Kasumi-1 (cell line): Measurements from ENCODE around the gene VIPR2.
"Not testable (repeated sequence)": the region's sequence is repeated elsewhere in the genome, so short reads cannot be mapped to it uniquely, and the experiment has no call there.

Source experiments
- DNase-seq, 2 experiments: peaks; one replicate each; lab custom pipeline; 2025; lab: John Stamatoyannopoulos, UW

The VIPR2 gene

DNA sequence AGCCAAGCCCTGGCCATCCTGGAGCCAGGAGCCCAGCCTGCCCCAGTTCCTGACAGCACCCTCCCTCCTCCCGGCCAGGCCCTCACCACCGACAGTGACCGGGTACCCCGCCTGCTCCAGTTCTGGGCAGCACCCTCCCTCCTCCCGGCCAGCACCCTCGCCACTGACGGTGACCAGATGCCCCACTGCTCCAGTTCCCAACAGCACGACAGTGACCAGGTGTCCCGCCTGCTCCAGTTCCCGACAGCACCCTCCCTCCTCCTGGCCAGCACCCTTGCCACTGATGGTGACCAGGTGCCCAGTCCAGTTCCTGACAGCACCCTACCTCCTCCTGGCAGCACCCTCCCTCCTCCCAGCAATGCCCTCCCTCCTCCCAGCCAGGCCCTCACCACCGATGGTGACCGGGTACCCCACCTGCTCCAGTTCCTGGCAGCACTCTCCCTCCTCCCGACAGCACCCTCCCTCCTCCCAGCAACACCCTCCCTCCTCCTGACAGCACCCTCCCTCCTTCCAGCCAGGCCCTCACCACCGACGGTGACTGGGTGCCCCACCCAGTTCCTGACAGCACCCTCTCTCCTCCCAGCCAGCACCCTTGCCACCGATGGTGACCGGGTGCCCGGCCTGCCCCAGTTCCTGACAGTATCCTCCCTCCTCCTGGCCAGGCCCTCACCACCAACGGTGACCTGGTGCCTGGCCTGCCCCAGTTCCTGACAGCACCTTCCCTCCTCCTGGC lies 40.3 kb downstream of the VIPR2 start:
- DNase-seq = no peak

DNA sequence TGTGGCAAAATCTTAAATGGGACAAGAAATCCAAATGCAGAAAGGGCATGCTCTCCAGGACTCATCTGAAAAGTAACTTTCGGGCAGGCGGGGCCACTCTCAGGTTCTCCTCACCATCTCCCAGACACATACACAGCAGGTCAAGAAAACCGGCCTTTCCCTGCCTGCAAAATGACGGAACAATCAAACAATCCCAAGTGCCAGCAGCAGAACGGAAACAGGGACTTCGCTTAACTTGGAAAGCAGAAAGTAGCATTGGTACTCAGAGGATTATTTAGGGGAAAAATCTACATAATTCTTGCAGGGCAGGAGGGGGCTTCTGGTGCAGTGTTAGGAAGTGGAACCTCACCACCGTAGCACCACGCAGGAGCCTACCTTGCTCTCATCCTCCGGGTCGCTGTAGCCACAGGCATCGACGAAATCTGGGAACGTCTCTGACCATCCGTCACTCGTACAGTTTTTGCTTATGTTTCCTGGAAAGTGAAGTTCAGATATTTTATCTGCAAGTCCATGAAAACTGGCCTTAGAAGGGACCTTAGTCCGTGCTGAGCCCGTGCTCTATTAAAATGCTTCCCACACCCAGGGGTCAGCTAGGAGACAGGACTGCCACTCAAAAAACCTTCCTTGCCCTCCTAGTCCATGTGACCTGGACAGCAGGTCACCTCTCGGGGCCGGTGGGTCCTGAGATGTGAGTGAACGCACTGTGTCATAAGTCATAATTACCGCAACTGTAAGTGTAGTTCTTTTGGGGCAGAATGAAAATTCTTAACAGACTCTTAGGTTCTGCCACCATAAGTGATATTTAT lies 41.1 kb downstream of the VIPR2 start:
- no peak for DNase-seq

DNA sequence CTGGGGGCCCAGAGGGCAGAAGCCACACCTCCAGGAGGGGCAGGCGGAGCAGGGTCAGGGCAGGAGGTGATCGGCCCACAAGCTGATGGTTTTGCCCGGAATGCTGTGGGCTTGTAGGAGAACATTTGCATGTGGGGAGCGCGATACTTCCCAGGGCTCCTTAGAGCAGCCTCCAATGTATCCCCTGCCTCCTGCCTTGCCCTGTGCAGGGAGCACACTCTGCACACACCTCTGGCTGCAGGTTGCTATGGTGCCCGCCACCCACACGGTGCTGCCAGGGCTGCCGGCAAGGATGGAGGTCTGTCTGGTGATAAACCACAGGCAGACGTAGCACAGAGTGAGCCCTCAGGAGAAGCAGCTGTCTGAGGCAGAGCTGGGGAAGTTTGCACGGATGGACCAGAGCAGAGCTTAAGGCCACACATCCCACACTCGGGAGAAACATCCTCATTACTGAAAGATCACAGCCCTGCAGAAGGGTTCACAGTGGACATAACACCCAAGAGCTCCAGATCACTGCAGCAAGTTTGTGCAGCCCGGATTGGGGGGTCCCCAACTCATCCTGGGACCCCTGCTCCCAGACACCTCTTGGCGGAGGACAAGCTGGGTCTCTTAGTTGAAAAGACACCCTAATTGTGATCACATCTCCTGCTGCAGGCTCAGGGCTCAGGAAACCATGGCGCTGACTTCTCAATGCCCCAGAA lies 41.8 kb downstream of the VIPR2 start:
- no peak for DNase-seq

DNA sequence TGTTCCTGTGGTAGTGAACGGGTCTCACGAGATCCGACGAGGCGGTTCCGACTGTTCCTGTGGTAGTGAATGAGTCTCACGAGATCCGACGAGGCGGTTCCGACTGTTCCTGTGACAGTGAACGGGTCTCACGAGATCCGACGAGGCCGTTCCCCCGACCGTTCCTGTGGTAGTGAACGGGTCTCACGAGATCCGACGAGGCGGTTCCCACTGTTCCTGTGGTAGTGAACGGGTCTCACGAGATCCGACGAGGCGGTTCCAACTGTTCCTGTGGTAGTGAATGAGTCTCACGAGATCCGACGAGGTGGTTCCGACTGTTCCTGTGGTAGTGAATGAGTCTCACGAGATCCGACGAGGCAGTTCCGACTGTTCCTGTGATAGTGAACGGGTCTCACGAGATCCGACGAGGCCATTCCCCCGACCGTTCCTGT lies 43.0 kb downstream of the VIPR2 start:
- DNase-seq = not testable (repeated sequence)

DNA sequence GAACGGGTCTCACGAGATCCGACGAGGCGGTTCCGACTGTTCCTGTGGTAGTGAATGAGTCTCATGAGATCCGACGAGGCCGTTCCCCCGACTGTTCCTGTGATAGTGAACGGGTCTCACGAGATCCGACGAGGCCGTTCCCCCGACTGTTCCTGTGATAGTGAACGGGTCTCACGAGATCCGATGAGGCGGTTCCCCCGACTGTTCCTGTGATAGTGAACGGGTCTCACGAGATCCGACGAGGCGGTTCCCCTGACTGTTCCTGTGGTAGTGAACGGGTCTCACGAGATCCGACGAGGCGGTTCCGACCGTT lies 43.6 kb downstream of the VIPR2 start:
- not testable (repeated sequence) for DNase-seq

DNA sequence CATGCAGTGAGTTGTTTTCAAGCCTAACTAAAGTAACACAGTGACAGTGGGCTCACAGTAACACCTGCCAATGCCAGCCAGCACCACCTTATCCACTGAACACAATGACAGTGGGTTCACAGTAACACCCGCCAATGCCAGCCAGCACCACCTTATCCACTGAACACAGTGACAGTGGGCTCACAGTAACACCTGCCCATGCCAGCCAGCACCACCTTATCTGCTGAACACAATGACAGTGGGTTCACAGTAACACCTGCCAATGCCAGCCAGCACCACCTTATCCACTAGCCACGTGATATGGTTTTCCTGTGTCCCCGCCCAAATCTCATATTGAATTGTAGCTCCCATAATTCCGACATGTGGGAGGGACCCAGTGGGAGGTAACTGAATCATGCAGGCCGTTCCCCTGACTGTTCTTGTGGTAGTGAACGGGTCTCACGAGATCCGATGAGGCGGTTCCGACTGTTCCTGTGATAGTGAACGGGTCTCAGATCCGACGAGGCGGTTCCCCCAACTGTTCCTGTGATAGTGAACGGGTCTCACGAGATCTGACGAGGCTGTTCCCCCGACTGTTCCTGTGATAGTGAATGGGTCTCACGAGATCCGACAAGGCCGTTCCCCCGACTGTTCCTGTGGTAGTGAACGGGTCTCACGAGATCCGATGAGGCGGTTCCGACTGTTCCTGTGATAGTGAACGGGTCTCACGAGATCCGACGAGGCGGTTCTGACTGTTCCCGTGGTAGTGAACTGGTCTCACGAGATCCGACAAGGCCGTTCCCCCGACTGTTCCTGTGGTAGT lies 44.2 kb downstream of the VIPR2 start:
- DNase-seq = not testable (repeated sequence)

DNA sequence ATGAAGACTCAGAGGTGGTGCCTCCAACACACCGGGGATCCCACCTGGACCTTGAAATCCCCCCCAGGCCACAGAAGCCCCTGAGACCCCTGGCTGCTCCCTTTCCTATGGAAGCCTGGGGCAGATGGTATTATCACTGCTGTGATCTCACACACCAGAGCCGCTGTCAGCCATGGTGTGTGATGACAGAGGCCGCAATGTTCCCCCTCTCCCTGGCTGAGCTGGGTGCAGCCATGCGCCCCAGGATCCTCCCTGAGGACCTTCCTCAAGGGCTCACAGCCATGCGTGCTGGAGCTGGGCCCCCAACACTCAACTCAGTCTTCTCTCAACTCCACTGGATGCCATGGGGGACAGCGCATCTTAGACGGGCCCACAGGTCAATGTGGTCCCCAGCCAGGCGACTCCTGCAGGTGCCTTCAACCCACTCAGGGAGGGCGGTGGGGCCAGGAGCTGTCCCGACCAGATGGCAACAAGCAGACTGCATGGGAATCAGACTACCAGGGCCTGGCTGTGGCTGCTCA lies 44.9 kb downstream of the VIPR2 start:
- DNase-seq = no peak

DNA sequence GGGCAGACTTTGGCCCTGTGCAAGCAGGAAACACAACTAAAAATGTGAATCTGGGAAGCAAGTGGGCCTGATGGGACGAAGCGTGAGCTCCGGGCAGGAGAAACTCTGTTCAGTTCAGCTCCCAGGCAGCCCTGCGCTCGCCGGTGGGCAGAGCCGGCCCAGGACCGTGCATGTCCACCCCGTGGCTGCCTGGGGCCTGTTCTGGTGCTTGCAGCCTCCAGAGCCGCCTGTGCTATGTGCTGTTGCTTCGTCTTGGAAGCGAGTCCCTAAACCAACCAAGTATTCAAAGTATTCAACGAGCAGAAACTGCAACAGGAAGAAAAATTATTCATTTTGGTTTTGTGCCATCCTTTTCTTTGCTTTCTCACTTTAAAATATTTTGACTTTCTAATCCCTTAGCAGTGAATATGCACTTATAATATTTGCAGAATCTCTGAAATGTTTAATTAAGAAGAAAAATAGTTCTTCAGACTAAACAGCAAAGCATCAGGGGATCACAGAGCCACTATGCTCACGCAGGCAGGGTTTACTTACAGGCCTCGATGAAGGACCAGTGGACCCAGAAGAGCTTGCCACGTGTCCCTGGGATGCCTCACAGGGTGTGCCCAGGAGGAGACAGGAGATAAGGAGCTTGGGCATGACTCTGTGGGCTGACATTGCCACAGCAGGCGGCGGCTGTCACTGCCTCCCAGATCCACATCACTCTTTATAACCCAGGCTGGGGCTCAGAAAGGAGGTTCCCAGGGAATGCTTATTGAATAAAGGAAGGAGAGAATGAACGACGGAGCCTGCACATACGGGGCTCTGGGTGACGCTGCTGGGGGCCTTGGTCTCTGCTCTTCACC lies 45.6 kb downstream of the VIPR2 start:
- no peak for DNase-seq

DNA sequence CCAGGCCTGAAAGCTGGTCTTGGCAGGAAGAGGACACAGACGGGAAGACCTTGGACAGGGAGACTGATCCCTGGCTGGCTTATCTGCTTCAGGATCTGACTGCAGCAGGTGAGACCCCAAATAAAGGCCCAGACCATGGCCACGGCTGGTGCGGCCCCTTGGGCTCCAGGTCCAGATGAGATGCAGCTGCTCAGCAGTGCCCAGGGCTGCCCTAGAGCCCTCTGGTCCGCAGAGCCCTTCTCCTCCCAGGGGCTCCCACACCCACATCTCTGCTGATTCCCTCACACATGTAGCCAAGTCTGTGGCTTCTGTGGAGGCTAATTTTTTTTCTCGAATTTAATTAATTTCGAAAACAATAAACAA lies 46.3 kb downstream of the VIPR2 start:
- DNase-seq = no peak

DNA sequence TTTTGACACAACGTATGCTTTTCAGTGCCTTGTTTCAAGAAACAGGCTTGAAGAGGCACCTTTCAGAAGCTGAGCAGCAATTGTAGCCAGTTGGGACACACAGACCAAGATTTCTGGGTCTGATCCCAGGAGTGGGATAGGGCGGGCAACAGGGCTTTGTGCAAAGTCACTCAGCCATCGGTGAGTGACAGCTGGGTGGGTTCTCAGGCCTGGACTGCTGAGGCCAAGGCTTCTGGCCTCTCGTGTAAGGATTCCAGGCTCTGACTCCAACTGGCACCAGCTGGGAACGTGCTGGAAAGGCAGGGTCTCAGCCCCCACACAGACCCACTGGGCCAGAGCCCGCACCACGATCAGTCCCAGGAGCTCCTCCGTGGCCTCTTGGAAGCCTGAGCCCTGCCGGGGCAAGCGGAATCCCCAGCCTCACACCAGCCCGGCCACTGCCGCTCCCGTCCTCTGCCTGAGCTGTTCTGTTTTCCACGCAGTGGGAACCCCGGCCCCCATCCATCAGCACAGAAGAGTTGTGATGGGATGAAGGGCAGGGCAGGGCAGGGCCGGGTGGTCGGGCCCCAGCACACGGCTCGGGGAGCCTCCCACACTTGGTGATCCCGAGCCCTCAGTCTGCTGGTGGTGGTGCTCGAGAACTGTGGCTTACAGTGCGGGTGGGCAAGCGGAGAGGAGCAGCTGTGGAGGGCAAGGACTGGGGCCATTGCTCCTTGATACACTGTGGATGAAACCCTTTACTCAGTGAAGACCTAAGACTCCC lies 46.8 kb downstream of the VIPR2 start:
- no peak for DNase-seq

DNA sequence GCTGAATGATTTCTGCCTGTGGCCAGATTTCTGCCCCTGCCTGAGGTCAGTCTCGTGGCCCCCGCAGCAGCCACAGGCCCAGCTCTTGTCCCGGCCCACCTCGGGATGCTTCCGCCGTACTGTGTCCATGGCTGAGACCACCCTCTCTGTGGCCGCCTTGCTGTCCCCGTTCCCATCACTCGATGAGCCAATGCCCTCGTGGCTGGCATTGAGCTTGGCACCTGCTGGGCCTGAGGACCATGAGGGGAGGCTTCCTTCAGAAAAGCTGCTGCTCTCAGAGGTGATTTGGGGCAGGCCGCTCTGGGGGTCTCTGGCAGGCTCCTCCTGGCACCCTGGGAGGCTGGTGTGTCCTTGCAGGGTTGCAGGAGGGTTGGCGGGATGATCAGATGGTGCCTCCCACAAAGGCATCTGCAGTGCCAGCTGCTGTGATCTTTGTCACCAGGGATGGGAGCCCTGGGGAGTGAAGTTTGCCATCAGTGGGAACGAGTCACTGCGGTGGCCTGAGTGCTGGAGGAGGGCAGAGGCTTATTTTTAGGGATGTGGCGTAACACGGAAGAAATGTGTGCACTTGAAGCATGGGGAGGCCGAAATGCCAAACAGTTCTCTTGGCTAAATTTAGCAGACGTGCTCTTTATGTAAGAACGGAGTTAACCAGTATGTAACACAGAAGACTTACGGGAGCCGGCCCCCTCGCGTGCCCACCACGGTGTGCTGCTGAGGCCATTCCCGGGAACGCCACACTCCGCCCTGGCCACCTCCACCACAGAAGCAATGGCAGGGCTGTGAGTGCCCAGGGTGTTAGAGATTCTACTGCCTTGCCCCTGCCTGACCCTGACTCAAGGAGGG lies 47.7 kb downstream of the VIPR2 start:
- no peak for DNase-seq

DNA sequence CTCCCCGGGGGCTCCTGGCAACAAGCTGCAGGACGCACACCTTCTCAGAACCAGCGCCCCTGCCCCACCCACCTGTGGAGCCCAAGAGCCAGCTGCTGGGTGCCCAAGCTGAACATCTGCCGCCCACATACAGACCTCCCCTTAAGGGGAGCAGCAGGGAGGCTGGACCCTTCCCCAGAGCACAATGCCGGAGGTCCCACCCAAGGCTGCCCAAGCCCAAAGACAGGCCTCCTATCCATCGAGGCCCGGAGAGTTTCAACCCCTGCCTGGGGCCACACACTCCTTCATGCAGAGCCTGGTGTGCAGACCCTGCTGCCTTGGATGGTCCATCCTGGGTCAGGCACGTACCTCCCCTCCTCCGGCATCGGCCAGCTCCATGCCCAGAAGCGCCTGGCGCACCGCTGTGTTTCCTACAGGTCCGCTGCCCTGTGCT lies 48.7 kb downstream of the VIPR2 start:
- no peak for DNase-seq

DNA sequence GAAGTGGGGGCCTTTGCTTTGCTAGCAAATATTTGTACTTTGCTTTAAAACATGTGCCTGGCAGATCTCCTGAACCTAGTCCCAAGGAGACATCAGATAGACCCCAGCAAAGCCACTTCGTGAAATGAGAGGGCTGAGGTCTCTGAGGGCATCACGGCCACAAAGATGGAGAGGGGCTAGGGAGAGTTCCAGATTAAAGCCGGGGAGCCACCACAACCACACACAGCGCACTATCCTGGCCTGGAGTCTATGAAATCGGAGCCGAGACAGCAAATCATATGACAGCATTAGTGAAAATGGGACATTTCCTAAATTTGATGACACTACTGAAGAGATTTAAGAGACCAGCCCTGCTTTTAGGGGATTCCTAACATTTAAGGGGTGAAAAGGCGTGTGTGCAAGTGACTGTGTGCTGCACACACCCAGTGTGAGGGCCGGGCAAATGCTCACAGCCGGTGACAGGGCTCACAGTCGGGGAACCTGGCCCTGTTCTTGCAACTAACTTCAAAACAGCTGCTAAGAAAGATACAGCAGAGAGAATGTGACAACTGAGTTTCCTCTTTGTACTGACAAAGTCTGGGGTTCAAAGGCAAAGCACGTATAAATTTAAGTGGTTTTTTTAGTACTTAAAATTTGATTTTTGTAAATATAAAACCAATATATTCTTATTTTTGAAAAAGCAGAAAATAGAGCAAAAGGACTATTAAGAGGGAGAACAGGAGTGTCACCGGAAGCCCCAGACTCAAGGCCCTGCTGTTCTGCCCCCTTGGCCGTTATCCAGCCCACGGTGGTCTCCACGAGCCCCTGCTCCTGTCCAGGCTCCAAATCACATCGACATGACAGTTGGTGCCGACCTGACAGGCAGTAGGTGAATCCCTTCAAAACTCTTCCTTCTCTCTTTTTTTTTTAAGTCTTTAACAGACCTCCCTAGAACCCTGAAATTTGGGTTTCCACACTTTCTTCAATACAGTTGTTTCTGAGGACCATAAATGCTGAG lies 49.5 kb downstream of the VIPR2 start:
- DNase-seq = no peak

DNA sequence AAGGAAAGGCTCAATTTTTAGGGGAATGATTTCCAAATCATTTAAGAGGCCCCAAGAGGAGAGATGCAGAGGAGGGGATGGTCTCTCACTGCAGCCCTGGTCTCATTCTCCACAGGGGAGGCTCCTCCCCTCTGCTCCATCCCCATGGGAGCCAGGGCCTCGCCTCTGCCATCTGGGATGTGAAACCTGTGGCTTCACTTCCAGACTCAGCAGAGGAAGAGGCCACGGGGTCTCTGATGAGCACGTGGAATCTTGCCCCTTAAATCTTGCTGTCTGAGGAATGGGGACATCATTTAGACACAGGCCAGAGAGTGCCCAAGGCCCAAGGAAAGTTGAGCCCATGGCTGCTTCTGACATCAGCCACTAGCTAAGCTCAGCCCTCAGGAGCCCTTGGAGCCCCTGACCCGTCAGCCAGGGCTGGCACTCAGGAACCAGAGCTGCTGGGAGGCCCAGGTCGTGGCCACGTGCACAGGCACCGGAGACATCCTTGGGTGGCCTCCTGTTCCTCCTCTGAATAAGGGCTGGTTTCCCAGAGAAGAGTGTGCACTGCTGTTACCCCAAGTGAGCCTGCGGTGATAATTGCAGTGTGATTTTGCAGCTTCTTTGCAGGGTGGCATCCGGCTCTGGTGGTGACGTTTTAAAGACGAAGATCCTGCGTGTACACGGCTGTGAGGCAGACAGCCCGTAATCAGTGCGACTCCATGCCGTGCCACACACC lies 50.5 kb downstream of the VIPR2 start:
- no peak for DNase-seq

DNA sequence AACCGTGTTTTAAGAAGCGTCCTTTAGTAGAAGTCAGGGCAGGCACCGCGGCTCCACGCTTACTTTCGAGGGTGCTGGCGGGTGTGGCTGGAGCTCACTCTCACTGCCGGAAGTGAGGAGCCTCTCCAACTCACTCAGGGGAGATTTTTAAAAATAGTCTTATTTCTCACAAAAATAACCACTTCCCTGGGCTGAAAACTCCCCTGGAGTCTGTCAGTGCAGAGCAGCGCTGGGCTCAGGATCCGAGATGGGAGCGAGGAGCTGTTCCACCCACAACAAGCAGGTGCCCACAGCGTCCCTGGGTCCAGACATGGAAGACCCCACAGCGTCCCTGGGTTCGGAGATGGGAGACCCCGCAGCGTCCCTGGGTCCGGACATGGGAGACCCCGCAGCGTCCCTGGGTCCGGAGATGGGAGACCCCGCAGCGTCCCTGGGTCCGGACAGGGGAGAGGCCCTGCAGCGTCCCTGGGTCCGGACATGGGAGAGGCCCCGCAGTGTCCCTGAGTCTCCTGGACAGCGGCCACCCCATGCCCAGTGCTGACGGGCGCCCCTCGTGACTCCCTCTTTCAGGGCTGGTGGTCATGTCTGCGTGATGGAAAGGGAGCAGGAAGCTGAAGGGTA lies 51.2 kb downstream of the VIPR2 start:
- DNase-seq = no peak

DNA sequence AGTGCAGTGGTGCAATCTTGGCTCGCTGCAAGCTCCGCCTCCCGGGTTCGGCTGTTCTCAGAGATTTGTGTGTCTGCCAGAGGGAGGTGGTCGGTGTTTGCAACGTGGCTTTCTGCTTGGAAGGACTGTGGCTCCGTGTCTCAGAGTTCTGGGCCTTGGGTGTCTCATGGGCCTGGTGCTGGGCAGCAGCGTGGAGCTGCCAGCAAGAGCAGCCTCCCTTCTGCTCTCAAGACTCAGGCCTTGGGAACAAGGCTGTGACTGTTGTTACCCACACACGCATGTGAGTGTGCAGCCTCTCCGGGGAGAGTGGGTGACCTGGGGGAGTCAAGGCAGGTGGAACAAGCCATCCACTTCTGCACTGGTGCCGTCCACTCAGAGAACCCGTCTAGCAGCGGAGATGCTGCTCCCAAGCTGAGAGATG lies 52.0 kb downstream of the VIPR2 start:
- DNase-seq = no peak
